K562 (cell line): Measurements from ENCODE around the gene EWSR1. TPM values are rescaled to one million over a fixed set of nuclear protein-coding genes. Genes with fewer than 3 reads are reported as not detected.

Experiments
- ATAC-seq: fragments of 200-7000 bp; cut with Tn5 transposase; 3 replicates; pipeline ENCODE4 v1.9.1; 2020; ENCODE audit warnings: moderate library complexity
- BruUV-seq: library from RNA; stranded (reverse); fragments of 400-500 nt; replicated peaks from 2 replicates; lab custom pipeline; 2021; lab: Mats Ljungman, UMichigan
- CTCF ChIA-PET: fragments of 300-600 bp; formaldehyde crosslinking; extraction: SDS; loops from one replicate; lab custom pipeline; 2021; ENCODE audit warnings: low intra/inter-chr PET ratio; lab: Yijun Ruan, JAX
- POLR2A ChIA-PET: fragments of 300-600, 350-650 bp; sonication (Branson Sonifier 250); formaldehyde crosslinking; extraction: SDS; loops from one replicate; lab custom pipeline; 2021; ENCODE audit warnings: antibody characterized with exemption, inconsistent platforms; lab: Yijun Ruan, JAX
- DNase-seq, 4 experiments: peaks; one replicate each; pipeline versions ENCODE4 v3.0.0 to v3.0.0-alpha.2; 2011 to 2018; ENCODE audit warnings: low spot score in 3 of 4, mixed read lengths in 3 of 4; ENCODE audit errors: extremely low read depth in 1 of 4
- FAIRE-seq: peaks from 2 replicates; lab custom pipeline; 2011; peaks lifted over from hg19 to GRCh38; lab: Jason Lieb, UNC
- H2AFZ ChIP-seq: 2 replicates; pipeline ENCODE4 v1.6.0; 2011; ENCODE audit warnings: low read depth, low read length, control low read depth, inconsistent platforms
- H3K27ac ChIP-seq: fragments of 200-600 bp; 3 replicates; pipeline ENCODE4 v1.8.0; 2011; ENCODE audit warnings: low read depth, mild to moderate bottlenecking, control low read depth, inconsistent platforms, low read length, moderate library complexity, mixed read lengths; ENCODE audit errors: extremely low read depth
- H3K27me3 ChIP-seq, 2 experiments: fragments of 300-600 bp in 1 of 2; 2 replicates in 1 of 2; 3 replicates in 1 of 2; pipeline versions ENCODE4 v1.6.0 to v1.8.0; 2011; ENCODE audit warnings: inconsistent platforms in 2 of 2, low read length in 2 of 2, mild to moderate bottlenecking in 1 of 2, mixed read lengths in 1 of 2, moderate library complexity in 1 of 2; ENCODE audit not compliant: control insufficient read depth in 2 of 2, insufficient read depth in 2 of 2
- H3K36me3 ChIP-seq: fragments of 300-600 bp; 3 replicates; pipeline ENCODE4 v1.8.0; 2011; ENCODE audit warnings: mild to moderate bottlenecking, low read length, inconsistent platforms; ENCODE audit not compliant: control insufficient read depth, insufficient read depth
- H3K4me1 ChIP-seq, 2 experiments: fragments of 200-600 bp in 1 of 2; replicated peaks in 1 of 2; 2 replicates in 1 of 2; 3 replicates in 1 of 2; pipeline versions ENCODE4 v1.5.1 to v1.8.0; 2011; ENCODE audit warnings: inconsistent platforms in 2 of 2, low read length in 2 of 2, mild to moderate bottlenecking in 1 of 2, mixed read lengths in 1 of 2, moderate library complexity in 1 of 2; ENCODE audit not compliant: control insufficient read depth in 2 of 2, insufficient read depth in 2 of 2
- H3K4me2 ChIP-seq: 2 replicates; pipeline ENCODE4 v1.6.1; 2011; ENCODE audit warnings: low read length, control low read depth, inconsistent platforms, mixed read lengths; ENCODE audit not compliant: insufficient read depth
- H3K4me3 ChIP-seq: fragments of 200-600 bp; sonication (generic), shearing (Covaris generic); 2 replicates; pipeline ENCODE4 v1.5.1; 2016; ENCODE audit warnings: control low read depth, inconsistent platforms
- H3K79me2 ChIP-seq: fragments of 200-600 bp; 3 replicates; pipeline ENCODE4 v1.8.0; 2011; ENCODE audit warnings: low read length, inconsistent platforms; ENCODE audit not compliant: control insufficient read depth, insufficient read depth
- H3K9ac ChIP-seq, 2 experiments: 2 replicates each; pipeline versions ENCODE4 v1.6.0 to v1.6.1; 2011; ENCODE audit warnings: low read depth in 2 of 2, low read length in 2 of 2, control low read depth in 1 of 2, inconsistent platforms in 1 of 2, mild to moderate bottlenecking in 1 of 2, mixed read lengths in 1 of 2; ENCODE audit not compliant: insufficient read depth in 1 of 2
- H3K9me1 ChIP-seq: one replicate; pipeline ENCODE4 v1.6.0; 2011; ENCODE audit warnings: inconsistent platforms, mild to moderate bottlenecking, low read length, moderate library complexity; ENCODE audit not compliant: control insufficient read depth, insufficient read depth
- H3K9me3 ChIP-seq: replicated peaks from 2 replicates; pipeline ENCODE4 v1.5.1; 2011; ENCODE audit warnings: low read depth, low read length, inconsistent platforms; ENCODE audit not compliant: control insufficient read depth, insufficient read depth
- H4K20me1 ChIP-seq: replicated peaks from 2 replicates; pipeline ENCODE4 v1.6.1; 2011; ENCODE audit warnings: low read length, inconsistent platforms, mixed read lengths; ENCODE audit not compliant: control insufficient read depth, insufficient read depth
- EGR1 ChIP-seq: fragments of 450-650 bp; conservative IDR thresholded peaks from 2 replicates; pipeline ENCODE4 v1.6.1; 2017; ENCODE audit warnings: mild to moderate bottlenecking
- ESRRA ChIP-seq: fragments of 450-650 bp; IDR thresholded peaks from 2 replicates; pipeline ENCODE4 v1.6.1; 2014; ENCODE audit warnings: low read depth, mild to moderate bottlenecking, moderate library complexity, borderline replicate concordance
- ETV5 ChIP-seq: sonication (generic); formaldehyde crosslinking; IDR thresholded peaks from 2 replicates; pipeline ENCODE4 v1.4.0; 2020; ENCODE audit warnings: low read depth, mild to moderate bottlenecking, missing genetic modification reagents
- FUS ChIP-seq: fragments of 200-400 bp; formaldehyde crosslinking; optimal IDR thresholded peaks from 2 replicates; pipeline ENCODE3; 2017; ENCODE audit warnings: low read depth, low read length
- KAT7 ChIP-seq: sonication (generic); formaldehyde crosslinking; IDR thresholded peaks from 2 replicates; pipeline ENCODE4 v1.8.0; 2022; ENCODE audit warnings: missing genetic modification reagents, mild to moderate bottlenecking, borderline replicate concordance
- KDM1A ChIP-seq, 2 experiments: fragments of 450-650 bp; IDR thresholded peaks; 2 replicates each; pipeline ENCODE4 v1.6.1; 2016; ENCODE audit warnings: mild to moderate bottlenecking in 2 of 2
- MTA1 ChIP-seq: fragments of 450-650 bp; IDR thresholded peaks from 2 replicates; pipeline ENCODE4 v1.6.1; 2017; ENCODE audit warnings: borderline replicate concordance
- NFIC ChIP-seq: fragments of 450-650 bp; IDR thresholded peaks from 2 replicates; pipeline ENCODE4 v1.6.1; 2017; ENCODE audit warnings: mild to moderate bottlenecking, inconsistent platforms
- RBFOX2 ChIP-seq: fragments of 200-400 bp; formaldehyde crosslinking; IDR thresholded peaks from 2 replicates; pipeline ENCODE4 v1.6.1; 2017; ENCODE audit warnings: low read depth, mild to moderate bottlenecking, low read length, moderate library complexity
- SMARCA5 ChIP-seq: fragments of 450-650 bp; IDR thresholded peaks from 2 replicates; pipeline ENCODE4 v1.6.1; 2016
- TAF1 ChIP-seq: IDR thresholded peaks from 2 replicates; pipeline ENCODE4 v1.6.1; 2011; ENCODE audit warnings: mild to moderate bottlenecking, low read length, moderate library complexity; ENCODE audit not compliant: insufficient read depth, control insufficient read depth, severe bottlenecking; ENCODE audit errors: extremely low read depth
- TOE1 ChIP-seq, 2 experiments: fragments of 450-650 bp in 1 of 2; sonication (generic) in 1 of 2; formaldehyde crosslinking in 1 of 2; IDR thresholded peaks; 2 replicates each; pipeline versions ENCODE4 v1.7.1 to v1.8.0; 2016 to 2022; ENCODE audit warnings: borderline replicate concordance in 2 of 2, mild to moderate bottlenecking in 2 of 2, antibody characterized with exemption in 1 of 2, inconsistent platforms in 1 of 2, low read depth in 1 of 2, missing genetic modification reagents in 1 of 2, moderate library complexity in 1 of 2
- USF2 ChIP-seq: sonication (generic); formaldehyde crosslinking; IDR thresholded peaks from 2 replicates; pipeline ENCODE4 v1.5.0; 2020; ENCODE audit warnings: missing genetic modification reagents
- ZBTB7A ChIP-seq: IDR thresholded peaks from 2 replicates; pipeline ENCODE4 v1.6.1; 2011; ENCODE audit warnings: low read depth, mild to moderate bottlenecking, low read length, moderate library complexity, borderline replicate concordance; ENCODE audit not compliant: control insufficient read depth
- ZFP36 ChIP-seq: fragments of 150-350 bp; IDR thresholded peaks from 2 replicates; pipeline ENCODE4 v1.6.1; 2018; ENCODE audit warnings: low read length, low read depth; ENCODE audit not compliant: partially characterized antibody
- ZNF174 ChIP-seq: fragments of 250-450 bp; sonication (Bioruptor Pico); IDR thresholded peaks from 2 replicates; pipeline ENCODE4 v1.4.0; 2020; ENCODE audit warnings: mild to moderate bottlenecking
- ZNF431 ChIP-seq: sonication (generic); formaldehyde crosslinking; IDR thresholded peaks from 2 replicates; pipeline ENCODE4 v1.8.0; 2022; ENCODE audit warnings: mild to moderate bottlenecking, missing genetic modification reagents
- WGBS: fragments of 100-300 bp; shearing (Covaris generic); methylation state at CpG from one replicate; pipeline ENCODE4 v1.1.6; 2016; ENCODE audit warnings: low coverage, mixed read lengths; ENCODE audit not compliant: insufficient coverage; ENCODE audit errors: missing lambda C conversion rate; 5-methylcytosine and 5-hydroxymethylcytosine counted together
- in situ Hi-C: fragments of 300-500 bp; cut with MboI; formaldehyde crosslinking; loops from 4 replicates; pipeline ENCODE4 v1.15.0; 2018; ENCODE audit warnings: inconsistent platforms, mixed read lengths
- intact Hi-C: fragments of 100-400 bp; cut with micrococcal nuclease; formaldehyde crosslinking; loops from 2 replicates; pipeline ENCODE4 v1.14.2; 2022
- polyA plus RNA-seq, 8 experiments: library from polyadenylated mRNA; depleted of rRNA in 4 of 8; stranded (reverse) in 5 of 8; unstranded in 3 of 8; fragments of >200 nt; fragmentation: Nextera tagmentation in 2 of 8; fragmentation: Illumina TruSeq in 1 of 8; extraction: Ambion mirVana in 2 of 8; extraction: Trizol in 1 of 8; gene quantifications; 2 replicates each; pipeline versions ENCODE4 v1.2.1 to v1.2.3, GENCODE V29; 2011 to 2014; ENCODE audit warnings: inconsistent platforms in 1 of 8, missing spikeins in 1 of 8
- total RNA-seq, 7 experiments: library from RNA; depleted of rRNA in 6 of 7; stranded (reverse); fragments of >200 nt in 6 of 7; fragmentation: Illumina TruSeq in 2 of 7; extraction: Trizol in 2 of 7; gene quantifications; 2 replicates each; pipeline versions ENCODE4 v1.2.1 to v1.2.3, GENCODE V29; 2011 to 2021; ENCODE audit warnings: low replicate concordance in 1 of 7
- TF ChIP-seq, protein P1 (sequence below): fragments of 250-450 bp; sonication (Bioruptor Pico); IDR thresholded peaks from 2 replicates; pipeline ENCODE4 v1.9.0; 2021; ENCODE audit warnings: mild to moderate bottlenecking

The EWSR1 gene
- total and polyA plus RNA-seq, 9 of the 15 experiments (the other 6 are each of a cell fraction or from before 2014, with no cell fraction given): 83.3 to 450 (median 239) TPM

- TF ChIP-seq MTA1 (0 out of 2 replicates have a peak, but pooled peaks have one; percentile 58), KAT7 (CRISPR knock-in tag) (no peak), TAF1 (peak; percentile 41), NFIC (peak; percentile 48; the same call in 1 of the 2 replicates)
- TF ChIP-seq, all 486 proteins: peak for 82
These were observed 38.2 kb downstream of the EWSR1 start, which contains the start of gene GAS2L1 (continued) for GRCh38 chr22:29306175-29306834.

DNA sequence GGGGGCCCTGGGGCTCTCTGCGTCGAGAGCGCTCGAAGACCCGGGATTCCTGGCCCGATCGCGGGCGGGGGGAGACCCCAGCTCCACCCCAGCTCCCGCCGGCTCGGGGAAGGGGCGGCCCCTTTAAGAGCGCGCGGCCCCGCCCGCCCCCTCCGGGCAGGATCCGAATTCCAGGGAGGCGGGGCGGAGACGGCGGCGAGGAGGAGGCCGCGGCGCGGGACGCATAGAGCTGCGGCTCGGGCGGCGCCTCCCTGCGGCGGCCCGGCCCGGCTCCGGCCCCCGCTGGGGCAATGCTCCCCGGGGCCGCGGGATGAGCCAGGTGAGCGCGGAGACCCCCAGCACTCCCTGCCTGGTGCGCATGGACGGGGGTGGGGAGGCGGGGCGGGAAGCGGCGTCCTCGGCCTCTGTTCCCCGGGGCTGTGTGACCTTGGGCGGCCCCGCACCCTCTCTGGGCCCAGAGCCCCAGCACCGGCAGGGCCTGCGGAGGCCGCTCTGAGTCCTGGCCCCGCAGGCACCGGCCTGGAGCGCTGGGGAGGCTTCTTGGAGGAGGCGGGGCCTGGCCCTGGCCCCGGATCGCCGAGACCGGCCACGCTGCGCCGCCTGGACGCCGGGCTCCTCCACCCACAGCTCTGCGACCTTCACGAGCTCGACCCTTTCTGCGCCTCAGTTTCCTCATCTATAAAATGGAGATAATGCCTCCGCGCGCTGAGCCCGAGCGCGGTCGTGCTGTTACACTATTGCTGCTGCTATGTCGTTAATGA lies 38.9 kb downstream of the EWSR1 start:
- H3K4me1 ChIP-seq: peaks cover 21 to 94% of the 10 kb centered on the region in 2 experiments
- H4K20me1 ChIP-seq: no peaks in the 10 kb centered on the region
- H2AFZ ChIP-seq: peak overlapping the region; percentile 98
- FAIRE-seq (no peak), DNase-seq (peak; percentile 81 to 84 (median 82)), ATAC-seq (peak; percentile 80)
- no TSS peak for BruUV-seq
- no peaks in the 10 kb centered on the region for H3K27me3 ChIP-seq
- in situ Hi-C loops: no loop called here
- H3K4me2 ChIP-seq: peak overlapping the region; percentile 81
- peaks cover 8% of the 10 kb centered on the region; the same call in 1 of the 3 replicates for H3K36me3 ChIP-seq
- POLR2A ChIA-PET: interaction anchor here (0.6 to 1.2 kb wide), 7 partner anchors 10 to 755 kb away, joined by 3 to 4 read pairs (median 4); no protein-coding TSS in a partner anchor
- intact Hi-C loops: no loop called here
- no peaks in the 10 kb centered on the region for H3K9me1 ChIP-seq
- H3K4me3 ChIP-seq: peak overlapping the region; percentile 81
- peaks cover 18% of the 10 kb centered on the region for H3K79me2 ChIP-seq
- under 1% methylated on average over 31 of the region's 83 CpGs for WGBS
- peak overlapping the region; percentile 94 for H3K27ac ChIP-seq
- H3K9ac ChIP-seq: peak overlapping the region; percentile 77 to 95
- CTCF ChIA-PET: no interaction called here
- H3K9me3 ChIP-seq: no peaks in the 10 kb centered on the region
- TF ChIP-seq, protein P1, sequence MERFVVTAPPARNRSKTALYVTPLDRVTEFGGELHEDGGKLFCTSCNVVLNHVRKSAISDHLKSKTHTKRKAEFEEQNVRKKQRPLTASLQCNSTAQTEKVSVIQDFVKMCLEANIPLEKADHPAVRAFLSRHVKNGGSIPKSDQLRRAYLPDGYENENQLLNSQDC (CRISPR knock-in tag): no peak
- TF ChIP-seq ETV5 (0 out of 2 replicates have a peak, but pooled peaks have one; percentile 11), ZFP36 (peak; percentile 93), ESRRA (peak; percentile 94), RBFOX2 (peak; percentile 75), TOE1 (IDR thresholded peaks at IDR 0.05; ENCODE audit: borderline replicate concordance) (0 out of 2 replicates have a peak, but pooled peaks have one; percentile 71), TOE1 (CRISPR knock-in tag; IDR thresholded peaks at IDR 0.05; ENCODE audit: borderline replicate concordance, low read depth) (no peak), ZBTB7A (peak; percentile 68; the same call in 1 of the 2 replicates), ZNF431 (CRISPR knock-in tag) (no peak), KDM1A (IDR thresholded peaks at IDR 0.05) (peak; percentile 78 to 86), EGR1 (0 out of 2 replicates have a peak, but pooled peaks have one; percentile 12), FUS (no peak), USF2 (CRISPR knock-in tag) (no peak), SMARCA5 (peak; percentile 80), ZNF174 (CRISPR knock-in tag) (no peak)
